WTC11 (cell line): ENCODE data around the gene SCYL1. TPM values are rescaled to one million over a fixed set of nuclear protein-coding genes. Genes with fewer than 3 reads are reported as not detected.

Experiments used
- ATAC-seq: fragments of 200-7000 bp; cut with Tn5 transposase; 2 replicates; pipeline ENCODE4 v1.10.0; 2021; ENCODE audit warnings: mild to moderate bottlenecking, moderate library complexity
- CTCF ChIA-PET: fragments of 300-600 bp; sonication (Branson Sonifier 250); formaldehyde crosslinking; loops from one replicate; lab custom pipeline; 2021; ENCODE audit warnings: antibody characterized with exemption; lab: Charles Lee
- POLR2A ChIA-PET: fragments of 350-600 bp; sonication (Branson Sonifier 250); formaldehyde crosslinking; loops from one replicate; lab custom pipeline; 2021; ENCODE audit warnings: antibody characterized with exemption; lab: Charles Lee
- DNase-seq: peaks from one replicate; pipeline ENCODE4 v3.0.0; 2021; ENCODE audit warnings: low spot score
- H3K27ac Mint-ChIP-seq: 2 replicates; pipeline ENCODE4 v1.8.0; 2021; ENCODE audit warnings: mixed read lengths
- H3K27me3 Mint-ChIP-seq: 2 replicates; pipeline ENCODE4 v1.8.0; 2021; ENCODE audit warnings: low read depth, mild to moderate bottlenecking, moderate library complexity, mixed read lengths
- H3K36me3 Mint-ChIP-seq: 2 replicates; pipeline ENCODE4 v1.8.0; 2021; ENCODE audit warnings: mixed read lengths
- H3K4me1 Mint-ChIP-seq: 2 replicates; pipeline ENCODE4 v1.8.0; 2022; ENCODE audit warnings: mixed read lengths
- H3K4me3 Mint-ChIP-seq: 2 replicates; pipeline ENCODE4 v1.8.0; 2021; ENCODE audit warnings: mild to moderate bottlenecking, moderate library complexity, mixed read lengths
- H3K9me3 Mint-ChIP-seq: 2 replicates; pipeline ENCODE4 v1.8.0; 2021; ENCODE audit warnings: mixed read lengths
- CBFB ChIP-seq: sonication (generic); formaldehyde crosslinking; IDR thresholded peaks from 2 replicates; pipeline ENCODE4 v1.8.1; 2022; ENCODE audit warnings: mild to moderate bottlenecking, low read depth, missing genetic modification reagents
- CREB1 ChIP-seq: sonication (generic); formaldehyde crosslinking; IDR thresholded peaks from 2 replicates; pipeline ENCODE4 v1.8.0; 2023; ENCODE audit warnings: mild to moderate bottlenecking, missing genetic modification reagents
- E2F5 ChIP-seq: sonication (generic); formaldehyde crosslinking; IDR thresholded peaks from 2 replicates; pipeline ENCODE4 v1.8.1; 2022; ENCODE audit warnings: mild to moderate bottlenecking, moderate library complexity, missing genetic modification reagents
- ESRRA ChIP-seq: sonication (generic); formaldehyde crosslinking; IDR thresholded peaks from 2 replicates; pipeline ENCODE4 v1.8.1; 2022; ENCODE audit warnings: mild to moderate bottlenecking, missing genetic modification reagents, borderline replicate concordance
- NR3C1 ChIP-seq: sonication (generic); formaldehyde crosslinking; conservative IDR thresholded peaks from 2 replicates; pipeline ENCODE4 v1.8.1; 2023; ENCODE audit warnings: low read depth, mild to moderate bottlenecking, missing genetic modification reagents
- PRRX2 ChIP-seq: fragments of 250-450 bp; sonication (Bioruptor Pico); IDR thresholded peaks from 2 replicates; pipeline ENCODE4 v1.8.0; 2021; ENCODE audit warnings: mild to moderate bottlenecking
- SOX15 ChIP-seq: fragments of 250-450 bp; sonication (Bioruptor Pico); IDR thresholded peaks from 2 replicates; pipeline ENCODE4 v1.9.0; 2021; ENCODE audit warnings: mild to moderate bottlenecking
- SP1 ChIP-seq: sonication (generic); formaldehyde crosslinking; conservative IDR thresholded peaks from 2 replicates; pipeline ENCODE4 v1.8.1; 2022; ENCODE audit warnings: missing genetic modification reagents
- ZBTB21 ChIP-seq: sonication (generic); formaldehyde crosslinking; IDR thresholded peaks from 2 replicates; pipeline ENCODE4 v1.8.1; 2023; ENCODE audit warnings: mild to moderate bottlenecking, missing genetic modification reagents, borderline replicate concordance
- ZNF121 ChIP-seq: sonication (generic); formaldehyde crosslinking; IDR thresholded peaks from 2 replicates; pipeline ENCODE4 v1.8.0; 2023; ENCODE audit warnings: missing genetic modification reagents
- ZNF138 ChIP-seq: sonication (generic); formaldehyde crosslinking; conservative IDR thresholded peaks from 2 replicates; pipeline ENCODE4 v1.8.1; 2022; ENCODE audit warnings: mild to moderate bottlenecking, moderate library complexity, missing genetic modification reagents
- ZNF232 ChIP-seq: sonication (generic); formaldehyde crosslinking; IDR thresholded peaks from 2 replicates; pipeline ENCODE4 v1.8.0; 2022; ENCODE audit warnings: mild to moderate bottlenecking, missing genetic modification reagents
- ZNF423 ChIP-seq: fragments of 250-450 bp; sonication (Bioruptor Pico); IDR thresholded peaks from 2 replicates; pipeline ENCODE4 v2.1.2; 2022; ENCODE audit warnings: mild to moderate bottlenecking, moderate library complexity
- total RNA-seq: library from RNA; stranded (reverse); gene quantifications from 3 replicates; pipeline ENCODE4 v1.2.3, GENCODE V29; 2021
- TF ChIP-seq, protein P1 (sequence below): fragments of 250-450 bp; sonication (Bioruptor Pico); IDR thresholded peaks from 2 replicates; pipeline ENCODE4 v1.9.0; 2021; ENCODE audit warnings: mild to moderate bottlenecking, borderline replicate concordance
- TF ChIP-seq, protein P2 (sequence below): sonication (generic); formaldehyde crosslinking; IDR thresholded peaks from 2 replicates; pipeline ENCODE4 v1.8.0; 2022; ENCODE audit warnings: mild to moderate bottlenecking, missing genetic modification reagents
- TF ChIP-seq, protein P3 (sequence below): sonication (generic); formaldehyde crosslinking; IDR thresholded peaks from 2 replicates; pipeline ENCODE4 v1.8.0; 2022; ENCODE audit warnings: mild to moderate bottlenecking, missing genetic modification reagents

The SCYL1 gene
- total RNA-seq, 1 experiment from 2014 or later: 76.8 TPM

DNA sequence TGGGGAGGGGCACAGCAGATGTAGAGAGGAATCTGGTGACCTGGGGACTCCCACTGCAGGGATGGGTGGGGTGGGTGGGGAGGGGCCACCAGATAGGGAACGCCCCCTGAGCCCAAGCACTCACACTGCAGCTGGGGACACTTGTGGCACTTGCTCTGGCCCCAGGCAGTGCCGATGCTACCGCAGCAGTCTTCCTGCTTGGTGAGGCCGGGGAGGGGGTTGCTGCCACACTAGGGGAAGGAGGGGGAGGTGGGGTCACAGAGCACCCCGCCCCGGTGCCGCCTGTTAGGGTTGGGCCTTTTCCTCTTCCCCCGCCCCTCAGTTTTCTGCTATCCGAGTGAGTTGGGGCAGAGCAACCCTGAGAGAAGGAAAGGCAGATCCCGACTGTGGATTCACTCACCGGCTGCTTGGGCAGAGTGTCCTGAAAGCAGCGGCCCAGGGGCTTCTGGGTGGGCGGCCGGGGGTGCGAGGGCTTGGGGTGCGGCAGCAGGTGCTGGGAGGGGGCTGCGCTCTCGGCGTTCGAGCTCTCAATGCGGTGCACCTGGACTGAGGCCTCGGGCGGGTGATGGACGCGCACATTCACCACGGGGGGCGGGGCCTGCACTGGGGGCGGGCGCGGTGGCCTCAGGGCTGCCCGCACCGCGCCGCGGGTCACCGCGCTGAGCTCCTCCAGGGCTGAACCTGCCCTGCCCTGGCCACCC, 28.6 kb downstream of the SCYL1 start (continued):
- TF ChIP-seq, protein P1, sequence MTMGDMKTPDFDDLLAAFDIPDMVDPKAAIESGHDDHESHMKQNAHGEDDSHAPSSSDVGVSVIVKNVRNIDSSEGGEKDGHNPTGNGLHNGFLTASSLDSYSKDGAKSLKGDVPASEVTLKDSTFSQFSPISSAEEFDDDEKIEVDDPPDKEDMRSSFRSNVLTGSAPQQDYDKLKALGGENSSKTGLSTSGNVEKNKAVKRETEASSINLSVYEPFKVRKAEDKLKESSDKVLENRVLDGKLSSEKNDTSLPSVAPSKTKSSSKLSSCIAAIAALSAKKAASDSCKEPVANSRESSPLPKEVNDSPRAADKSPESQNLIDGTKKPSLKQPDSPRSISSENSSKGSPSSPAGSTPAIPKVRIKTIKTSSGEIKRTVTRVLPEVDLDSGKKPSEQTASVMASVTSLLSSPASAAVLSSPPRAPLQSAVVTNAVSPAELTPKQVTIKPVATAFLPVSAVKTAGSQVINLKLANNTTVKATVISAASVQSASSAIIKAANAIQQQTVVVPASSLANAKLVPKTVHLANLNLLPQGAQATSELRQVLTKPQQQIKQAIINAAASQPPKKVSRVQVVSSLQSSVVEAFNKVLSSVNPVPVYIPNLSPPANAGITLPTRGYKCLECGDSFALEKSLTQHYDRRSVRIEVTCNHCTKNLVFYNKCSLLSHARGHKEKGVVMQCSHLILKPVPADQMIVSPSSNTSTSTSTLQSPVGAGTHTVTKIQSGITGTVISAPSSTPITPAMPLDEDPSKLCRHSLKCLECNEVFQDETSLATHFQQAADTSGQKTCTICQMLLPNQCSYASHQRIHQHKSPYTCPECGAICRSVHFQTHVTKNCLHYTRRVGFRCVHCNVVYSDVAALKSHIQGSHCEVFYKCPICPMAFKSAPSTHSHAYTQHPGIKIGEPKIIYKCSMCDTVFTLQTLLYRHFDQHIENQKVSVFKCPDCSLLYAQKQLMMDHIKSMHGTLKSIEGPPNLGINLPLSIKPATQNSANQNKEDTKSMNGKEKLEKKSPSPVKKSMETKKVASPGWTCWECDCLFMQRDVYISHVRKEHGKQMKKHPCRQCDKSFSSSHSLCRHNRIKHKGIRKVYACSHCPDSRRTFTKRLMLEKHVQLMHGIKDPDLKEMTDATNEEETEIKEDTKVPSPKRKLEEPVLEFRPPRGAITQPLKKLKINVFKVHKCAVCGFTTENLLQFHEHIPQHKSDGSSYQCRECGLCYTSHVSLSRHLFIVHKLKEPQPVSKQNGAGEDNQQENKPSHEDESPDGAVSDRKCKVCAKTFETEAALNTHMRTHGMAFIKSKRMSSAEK: no peak
- TF ChIP-seq ZNF138: no peak
- no peak for TF ChIP-seq CBFB
- TF ChIP-seq ZNF423 (CRISPR knock-in tag): no peak
- no peak for TF ChIP-seq ZBTB21 (CRISPR knock-in tag)
- TF ChIP-seq, protein P2, sequence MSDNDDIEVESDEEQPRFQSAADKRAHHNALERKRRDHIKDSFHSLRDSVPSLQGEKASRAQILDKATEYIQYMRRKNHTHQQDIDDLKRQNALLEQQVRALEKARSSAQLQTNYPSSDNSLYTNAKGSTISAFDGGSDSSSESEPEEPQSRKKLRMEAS (CRISPR knock-in tag): 0 out of 2 replicates have a peak, but pooled peaks have one; percentile 26
- no peak for TF ChIP-seq NR3C1
- peak; percentile 41; the same call in 1 of the 2 replicates for TF ChIP-seq SP1
- TF ChIP-seq ZNF121 (CRISPR knock-in tag): peak; percentile 77; the same call in 1 of the 2 replicates
- TF ChIP-seq, protein P3, sequence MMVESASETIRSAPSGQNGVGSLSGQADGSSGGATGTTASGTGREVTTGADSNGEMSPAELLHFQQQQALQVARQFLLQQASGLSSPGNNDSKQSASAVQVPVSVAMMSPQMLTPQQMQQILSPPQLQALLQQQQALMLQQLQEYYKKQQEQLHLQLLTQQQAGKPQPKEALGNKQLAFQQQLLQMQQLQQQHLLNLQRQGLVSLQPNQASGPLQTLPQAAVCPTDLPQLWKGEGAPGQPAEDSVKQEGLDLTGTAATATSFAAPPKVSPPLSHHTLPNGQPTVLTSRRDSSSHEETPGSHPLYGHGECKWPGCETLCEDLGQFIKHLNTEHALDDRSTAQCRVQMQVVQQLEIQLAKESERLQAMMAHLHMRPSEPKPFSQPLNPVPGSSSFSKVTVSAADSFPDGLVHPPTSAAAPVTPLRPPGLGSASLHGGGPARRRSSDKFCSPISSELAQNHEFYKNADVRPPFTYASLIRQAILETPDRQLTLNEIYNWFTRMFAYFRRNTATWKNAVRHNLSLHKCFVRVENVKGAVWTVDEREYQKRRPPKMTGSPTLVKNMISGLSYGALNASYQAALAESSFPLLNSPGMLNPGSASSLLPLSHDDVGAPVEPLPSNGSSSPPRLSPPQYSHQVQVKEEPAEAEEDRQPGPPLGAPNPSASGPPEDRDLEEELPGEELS: no peak
- no peak for TF ChIP-seq ZNF232 (CRISPR knock-in tag)
- no peak for TF ChIP-seq CREB1
- no peak for TF ChIP-seq PRRX2
- no peak for TF ChIP-seq SOX15 (CRISPR knock-in tag)

DNA sequence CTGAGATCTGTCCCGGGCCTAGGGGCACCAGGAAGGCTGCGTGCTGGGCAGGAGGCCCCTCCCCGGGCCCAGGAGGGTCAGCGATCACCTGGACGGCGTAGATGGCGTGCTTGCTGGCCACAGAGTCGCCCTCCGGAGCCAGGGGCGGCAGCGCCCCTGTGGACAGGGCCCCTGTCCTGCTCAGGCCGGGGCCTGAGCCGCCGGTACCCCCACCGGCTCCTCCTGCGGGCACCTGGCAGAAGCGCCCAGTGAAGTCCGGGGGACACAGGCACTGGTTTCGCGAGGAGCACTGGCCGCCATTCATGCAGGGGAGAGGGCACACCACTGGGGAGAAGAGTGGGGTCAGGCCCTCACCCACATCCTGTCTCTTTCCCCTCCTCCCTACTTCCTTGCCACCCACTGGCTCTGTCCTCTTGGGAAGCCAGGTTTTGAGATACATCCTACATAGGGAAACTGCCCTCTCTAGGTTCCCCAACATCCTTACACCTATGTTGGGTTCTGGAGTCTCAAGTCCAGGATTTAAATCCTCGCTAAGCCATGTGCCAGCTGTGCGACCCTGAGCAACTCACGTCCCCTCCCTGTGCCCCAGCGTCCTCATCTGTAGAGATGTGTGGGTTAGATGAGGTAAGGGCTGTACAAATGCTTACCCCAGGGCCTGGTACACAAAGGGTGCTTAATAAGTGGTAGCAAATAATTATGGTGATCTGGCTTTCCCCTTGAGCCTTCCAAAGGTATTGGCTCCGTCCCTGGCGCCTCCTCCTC, 29.4 kb downstream of the SCYL1 start:
- H3K27ac Mint-ChIP-seq: no peak overlapping the region
- no peaks in the 10 kb centered on the region for H3K36me3 Mint-ChIP-seq
- H3K27me3 Mint-ChIP-seq: peaks cover 67% of the 10 kb centered on the region
- ATAC-seq (no peak), DNase-seq (no peak)
- H3K9me3 Mint-ChIP-seq: no peaks in the 10 kb centered on the region
- POLR2A ChIA-PET: interaction anchor here (1.1 to 1.5 kb wide), 4 partner anchors 14 to 55 kb away, joined by 3 to 4 read pairs (median 3); partner anchors contain the start of genes MALAT1 and ZNRD2
- CTCF ChIA-PET: interaction anchor here (1.1 to 5.8 kb wide), 10 partner anchors 14 to 158 kb away, joined by 3 to 171 read pairs (median 6); partner anchors contain the start of genes FAM89B, KAT5, SIPA1 and ZNRD2
- H3K4me3 Mint-ChIP-seq: peak overlapping the region; percentile 52
- H3K4me1 Mint-ChIP-seq: peaks cover 49% of the 10 kb centered on the region
- TF ChIP-seq, protein P3: no peak
- TF ChIP-seq ESRRA (no peak), E2F5 (CRISPR knock-in tag) (no peak), SP1 (no peak)
- TF ChIP-seq, protein P2 (CRISPR knock-in tag): no peak
- TF ChIP-seq, protein P1: no peak
